ENCODE measurements around the gene C11orf58.

The C11orf58 gene

DNA sequence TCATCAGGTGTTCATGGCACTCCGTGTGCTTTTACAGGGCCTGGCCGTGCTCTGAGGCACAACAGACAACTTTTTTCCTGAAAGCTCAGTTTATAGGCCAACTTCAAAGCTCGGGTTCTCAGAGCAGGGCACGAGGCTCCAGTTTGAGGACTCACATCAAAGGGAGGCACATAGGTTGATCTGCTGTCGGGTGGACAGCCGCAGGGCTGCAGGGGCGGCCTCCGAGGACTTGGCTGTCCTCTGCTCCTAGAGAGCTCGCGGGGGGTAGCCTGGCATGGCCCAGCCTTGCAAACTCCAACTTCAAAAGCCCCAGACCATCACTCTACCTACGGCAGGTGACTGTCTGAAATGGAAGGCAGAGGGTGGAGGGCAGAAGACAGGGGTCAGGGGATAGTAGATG is 31.6 kb downstream of the C11orf58 start:
- no peak for DNase-seq

- no peak for DNase-seq
Measured at GRCh38 chr11:16771350-16772140, 33.1 kb downstream of the C11orf58 start.

- DNase-seq: no peak
Measured at GRCh38 chr11:16772141-16772512, 33.7 kb downstream of the C11orf58 start.

GRCh38 chr11:16773981-16774935 is 35.8 kb downstream of the C11orf58 start:
- DNase-seq: no peak

DNA sequence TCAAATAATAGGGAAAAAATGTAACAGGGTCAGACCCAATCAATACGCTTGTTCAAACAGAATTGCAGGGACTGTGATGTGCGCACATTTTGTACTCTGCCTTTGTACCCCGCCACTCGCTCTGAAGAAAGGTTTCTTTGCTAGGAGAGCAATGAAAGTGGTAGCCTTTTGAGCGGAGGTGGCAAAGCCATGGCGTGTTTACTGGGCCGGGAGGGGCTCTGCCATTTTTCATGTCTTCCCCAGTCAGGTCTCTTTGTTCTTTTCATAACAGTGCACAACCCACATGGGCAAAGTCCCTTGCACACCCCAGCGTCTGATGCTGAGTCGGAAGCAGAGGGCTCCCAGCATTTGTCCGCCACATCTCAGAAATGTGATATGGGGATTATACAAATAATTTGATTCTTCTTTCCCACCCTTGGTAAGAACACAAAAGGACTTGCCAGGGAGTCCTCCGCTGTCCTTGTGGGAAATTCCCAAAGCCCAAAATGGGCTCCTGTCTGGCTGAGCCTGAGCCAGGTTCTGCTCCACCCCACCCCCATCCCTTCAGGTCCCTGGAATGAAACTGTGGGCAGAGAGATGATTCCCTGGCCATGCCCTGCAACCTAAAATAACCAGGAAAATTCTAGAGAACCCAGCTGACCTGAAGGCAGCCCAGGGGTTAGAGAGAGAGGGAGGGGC is 36.6 kb downstream of the C11orf58 start:
- no peak for DNase-seq

DNA sequence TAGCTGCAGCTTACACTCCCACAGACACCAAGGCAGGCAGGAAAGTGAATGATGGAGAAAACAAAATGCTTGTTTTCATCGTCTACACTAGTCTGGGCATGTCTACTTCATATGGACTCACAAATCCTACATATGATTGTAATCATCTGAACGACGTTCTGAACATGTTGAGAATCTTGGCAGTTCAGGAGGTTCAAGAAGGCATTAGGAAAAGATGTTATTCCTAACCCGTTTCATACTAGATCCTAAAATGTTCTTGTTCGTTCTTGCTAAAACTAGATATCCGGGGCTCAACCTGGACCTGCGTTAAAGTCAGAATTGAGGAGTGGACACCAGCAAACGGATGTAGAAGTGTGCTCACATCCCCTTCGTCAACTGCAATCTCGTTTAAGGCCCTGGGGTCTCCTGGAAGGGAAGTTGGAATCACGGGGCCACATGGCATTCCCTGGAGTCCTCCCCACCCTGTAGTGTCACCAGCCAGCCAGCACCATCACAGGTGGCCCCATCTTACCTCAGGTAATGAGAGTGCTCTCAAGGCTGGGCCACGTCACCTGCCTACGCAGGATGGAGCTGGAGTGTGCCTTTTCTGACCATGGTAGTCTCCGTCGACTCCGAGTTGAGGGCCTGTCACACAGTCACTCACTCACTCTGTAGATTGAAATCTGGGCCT is 37.3 kb downstream of the C11orf58 start:
- no peak for DNase-seq

DNA sequence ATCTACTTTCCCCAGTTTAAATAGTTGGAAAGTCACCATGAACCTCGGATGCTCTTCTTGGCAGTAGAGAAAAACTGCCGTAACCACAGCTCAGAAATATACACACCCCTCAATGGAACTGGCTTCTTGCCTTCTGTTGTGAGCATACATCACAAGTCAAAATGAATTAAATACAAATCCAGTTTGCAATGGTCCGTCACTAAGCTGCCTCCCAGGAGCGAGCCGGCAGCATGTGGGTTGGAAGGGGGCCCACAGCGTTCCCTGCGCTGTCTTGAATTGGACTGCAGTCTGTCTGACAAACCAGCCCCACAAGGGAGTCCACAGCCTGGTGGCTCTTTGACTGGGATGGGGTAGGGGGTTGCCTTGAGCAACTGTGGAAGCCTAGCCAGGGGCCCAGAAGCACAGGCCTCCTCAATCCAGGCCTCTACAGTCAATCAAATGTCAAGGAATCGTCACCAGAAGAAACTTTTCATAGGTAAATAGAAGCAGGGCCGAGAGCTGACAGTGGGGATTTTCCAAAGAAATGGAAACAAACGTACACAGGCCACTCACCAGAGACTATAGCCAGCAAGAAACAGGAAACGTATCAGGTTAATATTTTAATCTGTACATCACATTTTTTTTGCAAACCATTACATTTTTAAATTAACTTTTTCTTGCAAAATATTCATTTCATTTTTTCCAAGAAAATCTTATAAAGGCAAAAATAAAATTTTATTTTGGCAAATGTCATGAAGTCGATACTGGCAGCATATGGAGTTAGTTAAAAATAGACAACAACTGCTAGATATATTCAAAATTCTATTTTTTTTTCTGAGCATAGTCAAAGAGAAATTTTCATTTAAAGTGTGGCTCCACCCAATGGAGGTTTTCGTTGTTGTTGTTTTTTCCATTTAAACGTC is 38.5 kb downstream of the C11orf58 start:
- DNase-seq: no peak

- no peak for DNase-seq
Measured at GRCh38 chr11:16777613-16777975, 39.1 kb downstream of the C11orf58 start.

DNA sequence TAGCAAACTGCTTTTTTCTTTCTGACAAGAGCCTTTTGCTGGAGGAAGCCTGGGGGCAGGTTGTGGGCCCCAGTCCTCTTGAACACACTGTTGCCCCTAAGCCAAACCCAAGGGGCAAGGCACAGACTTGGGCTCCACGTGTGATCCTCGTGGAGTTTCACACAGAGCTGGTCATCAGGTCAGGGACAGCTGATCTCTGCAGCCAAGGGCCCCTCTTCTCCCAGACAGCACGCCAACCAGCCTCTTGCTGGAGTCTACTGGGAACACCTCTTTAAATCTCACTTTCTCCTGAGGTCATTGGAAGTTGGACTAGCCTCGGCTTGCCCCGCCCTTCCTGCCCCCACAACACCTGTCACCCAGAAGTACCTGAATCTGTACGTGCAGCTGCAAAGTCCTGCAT is 39.8 kb downstream of the C11orf58 start:
- DNase-seq: no peak

DNA sequence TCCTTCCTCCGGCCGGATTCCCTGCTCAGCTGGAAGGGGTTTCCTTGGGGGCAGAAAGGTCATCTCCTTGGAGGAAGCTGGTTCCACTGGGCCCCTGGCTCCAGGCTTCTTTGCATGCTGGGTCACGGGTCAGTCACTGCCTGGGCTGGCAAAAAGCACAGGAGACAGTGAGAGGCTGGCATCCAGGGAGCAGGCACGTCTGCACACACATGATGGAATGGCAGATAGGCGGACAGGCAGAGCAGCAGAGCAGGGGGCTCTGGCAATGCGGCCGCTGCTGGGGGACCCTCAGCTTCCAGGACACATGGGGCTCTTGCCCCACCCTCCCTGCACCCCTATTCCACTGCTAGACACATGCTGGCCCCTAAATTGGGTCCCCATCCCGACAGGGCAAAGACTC is 40.4 kb downstream of the C11orf58 start:
- no peak for DNase-seq

DNA sequence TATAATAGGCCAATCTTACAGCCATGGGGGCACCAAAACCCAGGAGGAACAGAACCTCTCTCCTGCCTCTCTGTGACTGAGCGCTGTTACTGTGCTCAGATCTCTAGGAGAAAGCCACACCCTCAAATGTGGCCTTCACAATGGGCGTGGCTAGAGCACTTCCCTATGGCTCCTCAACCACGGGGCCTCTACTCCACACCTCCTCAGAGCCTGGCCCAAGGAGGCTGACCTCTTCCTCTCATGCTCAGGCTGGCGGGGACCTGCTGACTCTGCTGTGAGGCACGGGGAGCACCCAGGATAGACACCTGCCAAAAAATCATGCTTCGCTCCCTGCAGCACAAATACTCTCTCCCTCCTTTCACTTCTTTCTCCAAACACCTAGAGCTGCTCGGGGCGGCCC is 41.0 kb downstream of the C11orf58 start:
- DNase-seq: peak; percentile 79

- DNase-seq: no peak
Measured at GRCh38 chr11:16780146-16780545, 41.7 kb downstream of the C11orf58 start.

- DNase-seq: no peak
Measured at GRCh38 chr11:16780698-16781550, 42.5 kb downstream of the C11orf58 start.

- no peak for DNase-seq
Measured at GRCh38 chr11:16781936-16782919, 43.8 kb downstream of the C11orf58 start.

DNA sequence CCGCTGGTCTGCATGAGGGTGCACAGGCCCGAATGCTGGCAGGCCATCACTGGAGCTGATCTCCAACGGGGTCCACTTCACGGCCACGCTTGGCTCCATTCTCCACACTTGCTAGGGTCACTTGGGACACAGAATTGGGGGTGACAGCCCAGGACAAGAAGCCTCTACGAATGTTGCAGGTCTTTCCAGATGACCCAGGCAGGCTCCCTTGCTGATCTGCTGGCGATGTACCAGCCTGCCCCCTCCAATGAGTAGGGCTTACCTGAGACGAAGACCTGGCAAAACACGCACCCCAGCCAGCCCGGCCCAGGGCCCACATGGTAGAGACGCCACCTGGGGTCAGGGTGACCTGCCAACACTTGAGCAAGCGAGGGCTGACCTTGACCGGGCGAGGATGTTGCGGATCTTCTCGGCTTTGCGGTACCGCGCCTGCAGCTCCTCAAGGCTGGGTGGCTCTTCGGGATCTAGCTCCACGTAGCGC is 44.9 kb downstream of the C11orf58 start:
- no peak for DNase-seq

DNA sequence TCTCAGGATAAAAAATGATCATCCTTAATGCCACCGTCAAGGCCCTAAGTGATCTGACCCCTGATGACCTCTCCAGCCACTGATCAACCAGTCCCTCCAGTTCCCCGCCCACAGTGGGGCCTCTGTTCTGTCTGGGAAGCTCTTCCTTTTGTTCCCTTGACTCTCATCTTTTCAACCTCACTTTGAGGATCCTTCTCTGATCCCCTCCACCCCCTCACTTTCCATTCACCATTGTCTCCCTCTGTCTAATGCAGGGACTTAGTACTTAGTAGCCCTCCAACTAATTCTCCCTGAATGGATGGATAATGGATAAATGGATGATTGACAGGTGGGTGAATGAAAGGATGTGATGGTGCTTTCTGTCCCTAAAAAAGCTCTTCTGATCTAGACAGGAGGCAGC is 45.6 kb downstream of the C11orf58 start:
- no peak for DNase-seq

GRCh38 chr11:16784666-16785065 is 46.2 kb downstream of the C11orf58 start:
- no peak for DNase-seq

DNA sequence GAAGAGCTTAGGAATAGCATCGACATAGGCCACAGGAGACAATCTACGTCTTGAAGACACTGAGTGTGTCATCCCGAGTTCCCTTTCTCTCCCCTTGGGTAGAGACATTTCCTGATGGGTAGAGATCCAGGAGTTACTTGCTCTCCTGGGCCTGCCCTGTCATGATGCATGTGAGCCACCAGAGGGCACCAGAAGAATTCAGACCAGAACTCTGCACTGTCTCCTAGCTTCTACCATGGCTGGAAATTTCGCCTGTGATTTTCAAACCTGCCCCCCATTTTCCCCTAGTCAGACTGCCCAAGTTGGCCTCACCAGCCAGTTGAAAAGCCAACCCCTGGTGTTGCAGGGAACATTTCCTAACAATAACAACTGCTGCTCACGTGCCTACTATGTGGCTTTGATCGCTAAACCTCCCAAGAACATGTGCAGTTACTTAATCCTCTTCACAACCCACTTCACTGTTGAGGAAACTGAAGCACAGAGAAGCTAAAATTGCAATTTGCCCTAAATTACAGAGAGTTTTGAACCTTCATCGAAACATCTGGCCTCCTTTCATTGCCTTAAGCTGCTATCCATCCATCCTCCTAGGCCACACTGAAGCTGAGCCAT is 47.2 kb downstream of the C11orf58 start:
- peak; percentile 82 for DNase-seq

DNA sequence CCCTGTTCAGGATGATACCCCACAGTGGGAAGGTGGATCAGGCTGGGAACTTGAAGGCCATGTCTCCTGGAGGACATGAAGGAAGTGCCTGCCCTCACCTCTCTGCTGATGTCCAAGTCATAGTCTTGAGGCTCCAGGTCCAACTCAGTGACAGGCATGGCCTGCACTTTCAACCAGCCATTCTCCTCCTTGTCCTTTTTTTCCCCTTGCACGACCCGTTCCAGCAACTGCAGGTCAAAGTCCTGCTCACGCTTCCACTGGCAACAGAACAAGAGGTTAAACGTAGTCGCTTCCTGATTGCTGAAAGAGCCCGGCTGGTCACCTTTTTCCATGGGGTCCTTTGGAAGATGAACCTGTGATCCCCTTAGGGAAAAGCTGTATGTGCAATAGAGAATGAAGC is 47.7 kb downstream of the C11orf58 start:
- no peak for DNase-seq
